Stomach (tissue), 4 donors: Measurements from ENCODE around the gene BRD2.
A peak's percentile ranks its signal among the peaks of the same experiment; 100 is the strongest.

Experiments used
- POLR2AphosphoS5 ChIP-seq, 3 donors: sonication (generic); formaldehyde crosslinking; IDR thresholded peaks; one replicate each; pipeline ENCODE4 v1.6.1; 2016; ENCODE audit warnings: antibody characterized with exemption in 3 of 3
- TF ChIP-seq, protein P1 (sequence below), 7 experiments: fragments of 450-650 bp in 4 of 7; fragments of 200-600 bp in 3 of 7; sonication (generic) in 3 of 7; IDR thresholded peaks; one replicate each; pipeline ENCODE4 v1.5.1; 2016 to 2019; ENCODE audit warnings: antibody characterized with exemption in 7 of 7, control low read depth in 2 of 7, mild to moderate bottlenecking in 1 of 7

DNA sequence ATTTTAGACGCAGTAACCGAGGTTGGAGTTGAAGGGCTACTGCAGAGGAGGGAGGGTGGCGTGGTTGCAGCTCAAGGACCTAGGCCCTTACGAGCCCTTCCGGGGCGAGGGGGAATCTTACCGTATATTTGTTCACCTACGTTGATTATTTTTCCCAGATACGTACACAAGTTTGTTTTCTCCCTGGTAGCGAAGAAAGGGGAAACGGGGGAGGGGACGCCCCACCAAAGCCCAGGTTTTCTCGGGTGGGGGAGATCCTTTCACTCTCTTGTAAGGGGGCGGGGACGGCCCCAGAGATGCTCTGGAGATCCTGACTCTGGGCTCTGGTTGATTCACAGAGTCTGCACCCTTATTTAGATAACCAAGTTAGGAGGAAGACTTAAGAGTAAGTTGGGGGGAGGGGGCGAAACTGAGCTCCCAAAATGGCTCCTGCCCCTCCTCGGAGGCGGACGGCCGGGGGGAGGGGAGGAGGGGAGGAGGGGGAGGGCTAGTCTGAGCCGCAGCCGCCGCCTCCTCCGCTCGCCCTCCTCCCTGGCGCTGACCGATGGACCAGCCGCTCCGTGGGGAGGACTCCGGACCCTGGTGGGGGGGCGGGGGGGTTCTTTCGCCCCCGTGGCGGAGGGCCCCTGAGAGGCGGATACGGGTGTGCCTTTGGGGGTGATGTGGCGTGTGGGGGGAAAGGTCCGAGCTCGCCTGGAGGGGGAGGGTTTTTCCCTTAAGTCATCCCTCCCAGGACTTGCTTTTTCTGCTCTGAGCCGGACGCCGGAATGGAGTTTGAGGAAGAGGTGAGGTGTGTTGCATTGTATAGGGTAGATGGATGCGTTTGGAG, 2.2 kb downstream of the BRD2 start:
- TF ChIP-seq, protein P1, sequence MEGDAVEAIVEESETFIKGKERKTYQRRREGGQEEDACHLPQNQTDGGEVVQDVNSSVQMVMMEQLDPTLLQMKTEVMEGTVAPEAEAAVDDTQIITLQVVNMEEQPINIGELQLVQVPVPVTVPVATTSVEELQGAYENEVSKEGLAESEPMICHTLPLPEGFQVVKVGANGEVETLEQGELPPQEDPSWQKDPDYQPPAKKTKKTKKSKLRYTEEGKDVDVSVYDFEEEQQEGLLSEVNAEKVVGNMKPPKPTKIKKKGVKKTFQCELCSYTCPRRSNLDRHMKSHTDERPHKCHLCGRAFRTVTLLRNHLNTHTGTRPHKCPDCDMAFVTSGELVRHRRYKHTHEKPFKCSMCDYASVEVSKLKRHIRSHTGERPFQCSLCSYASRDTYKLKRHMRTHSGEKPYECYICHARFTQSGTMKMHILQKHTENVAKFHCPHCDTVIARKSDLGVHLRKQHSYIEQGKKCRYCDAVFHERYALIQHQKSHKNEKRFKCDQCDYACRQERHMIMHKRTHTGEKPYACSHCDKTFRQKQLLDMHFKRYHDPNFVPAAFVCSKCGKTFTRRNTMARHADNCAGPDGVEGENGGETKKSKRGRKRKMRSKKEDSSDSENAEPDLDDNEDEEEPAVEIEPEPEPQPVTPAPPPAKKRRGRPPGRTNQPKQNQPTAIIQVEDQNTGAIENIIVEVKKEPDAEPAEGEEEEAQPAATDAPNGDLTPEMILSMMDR (IDR thresholded peaks at IDR 0.05), result no peak
- peak; percentile 3 to 63 (median 45) for TF ChIP-seq POLR2AphosphoS5 (IDR thresholded peaks at IDR 0.05)
